ENCODE results near the gene ARHGEF1.

GRCh38 chr19:41850381-41850780 lies 32.6 kb upstream of the ARHGEF1 start:
- no peak for TF ChIP-seq AEBP2 (tag by site-specific recombination; IDR thresholded peaks at IDR 0.05; ENCODE audit: borderline replicate concordance)
- no peak for TF ChIP-seq ZNF140 (tag by site-specific recombination; IDR thresholded peaks at IDR 0.05)
- no peak for TF ChIP-seq ZNF404 (tag by site-specific recombination; IDR thresholded peaks at IDR 0.05)
- TF ChIP-seq CTCF (tag by site-specific recombination; IDR thresholded peaks at IDR 0.05): no peak
- TF ChIP-seq ZNF639 (tag by site-specific recombination; IDR thresholded peaks at IDR 0.05): no peak
- TF ChIP-seq ZSCAN16 (tag by site-specific recombination; IDR thresholded peaks at IDR 0.05): no peak
- TF ChIP-seq ZNF24 (tag by site-specific recombination; IDR thresholded peaks at IDR 0.05): no peak
- TF ChIP-seq ZNF354C (tag by site-specific recombination; IDR thresholded peaks at IDR 0.05; ENCODE audit: borderline replicate concordance, low read depth): no peak
- TF ChIP-seq ZNF830 (tag by site-specific recombination; IDR thresholded peaks at IDR 0.05; ENCODE audit: low read depth): no peak
- no peak for TF ChIP-seq ZNF701 (tag by site-specific recombination; IDR thresholded peaks at IDR 0.05)
- TF ChIP-seq SP2 (tag by site-specific recombination; IDR thresholded peaks at IDR 0.05): no peak
- TF ChIP-seq KLF10 (tag by site-specific recombination; IDR thresholded peaks at IDR 0.05): no peak
